Measurements from ENCODE around the gene IPCEF1.
"Not testable (repeated sequence)": the region's sequence is repeated elsewhere in the genome, so short reads cannot be mapped to it uniquely, and the experiment has no call there.

The IPCEF1 gene

GRCh38 chr6:154242617-154243357 lies 113.8 kb downstream of the IPCEF1 start:
- no peak for DNase-seq

DNA sequence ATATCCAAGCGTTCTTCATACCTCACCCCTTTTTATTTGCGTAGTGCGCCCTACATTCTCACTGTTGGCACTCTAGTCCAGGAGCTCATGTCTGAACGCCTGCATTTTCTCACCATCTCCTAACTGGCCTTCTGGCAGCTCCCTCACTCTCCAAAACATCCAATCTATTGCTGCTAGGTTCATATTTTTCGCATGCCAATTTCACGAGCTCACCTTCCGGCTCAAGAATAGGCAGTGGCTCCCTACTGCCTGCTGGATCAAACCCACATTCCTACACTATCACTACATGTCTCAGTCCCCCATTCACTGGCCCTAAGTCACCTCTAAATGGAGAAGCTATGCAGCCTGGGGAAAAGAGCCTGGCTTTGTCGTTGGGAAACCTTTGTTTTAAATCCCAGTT lies 115.0 kb downstream of the IPCEF1 start:
- DNase-seq = no peak

- not testable (repeated sequence) for DNase-seq
Measured at GRCh38 chr6:154241061-154241460, 115.5 kb downstream of the IPCEF1 start.

DNA sequence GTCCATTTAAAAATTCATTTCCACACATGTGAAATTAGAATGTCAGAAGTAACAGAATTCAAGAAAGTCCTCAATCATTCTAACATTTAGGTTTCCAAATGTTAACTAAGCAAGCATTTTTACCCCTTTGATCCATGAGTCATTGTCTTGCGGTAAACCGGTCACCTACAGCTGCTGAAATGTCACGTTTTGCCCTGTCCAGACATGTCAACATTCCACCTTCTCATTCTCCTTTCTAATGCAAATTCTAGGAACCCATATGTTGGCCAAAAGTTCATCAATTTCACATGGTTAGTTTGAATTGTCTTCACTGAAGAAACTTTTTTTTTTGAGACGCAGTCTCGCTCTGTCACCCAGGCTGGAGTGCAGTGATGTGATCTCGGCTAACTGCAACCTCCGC lies 117.2 kb downstream of the IPCEF1 start:
- no peak for DNase-seq

DNA sequence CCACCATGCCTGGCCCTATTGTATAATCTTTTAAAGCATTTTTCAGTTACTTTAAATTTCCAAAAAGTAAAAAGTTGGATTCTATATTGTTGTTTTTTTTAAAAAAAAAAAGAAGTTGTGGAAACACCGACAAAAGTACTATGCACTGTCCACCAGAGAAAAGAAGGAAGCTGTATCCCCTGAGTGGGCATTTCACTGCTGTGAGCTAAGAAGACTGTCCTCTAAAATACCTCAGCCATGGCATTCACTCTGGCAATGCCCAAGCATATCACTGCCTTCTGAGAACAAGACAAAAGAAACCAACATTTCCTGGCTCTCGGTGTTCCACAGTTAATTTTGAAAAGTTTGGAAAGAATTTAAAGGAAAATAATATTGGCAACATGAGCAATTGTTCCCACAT lies 117.8 kb downstream of the IPCEF1 start:
- DNase-seq = no peak

DNA sequence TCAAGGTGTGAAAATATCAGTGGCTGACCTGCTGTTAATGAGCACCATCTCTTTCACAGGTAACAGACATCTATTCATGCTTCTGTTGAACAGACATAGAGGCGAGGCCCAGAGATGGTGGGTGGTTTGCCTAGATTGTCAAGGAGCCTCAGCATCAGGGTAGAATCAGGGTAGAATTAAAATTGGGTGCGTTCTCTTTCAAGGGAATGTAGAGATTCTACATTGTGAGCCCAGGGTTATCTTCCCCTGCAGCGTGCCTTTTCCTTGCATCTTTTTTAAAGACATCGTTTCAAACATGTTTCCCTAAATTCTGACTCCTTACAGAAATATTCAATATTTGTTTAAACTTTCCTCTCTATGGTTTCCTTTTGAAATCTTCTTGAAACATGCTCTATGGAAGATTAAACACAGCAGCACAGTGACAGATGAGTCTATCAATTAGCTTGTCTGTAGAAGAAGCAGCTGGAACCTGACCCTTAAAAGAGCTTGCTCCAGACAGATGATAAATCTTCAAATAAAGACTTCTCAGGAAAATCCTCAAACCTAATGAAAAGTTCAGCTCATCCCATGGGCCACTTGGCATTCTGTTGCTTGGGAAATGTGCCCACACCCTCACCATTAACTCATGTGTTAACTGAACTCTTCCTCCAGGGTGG lies 119.8 kb downstream of the IPCEF1 start:
- DNase-seq = no peak

DNA sequence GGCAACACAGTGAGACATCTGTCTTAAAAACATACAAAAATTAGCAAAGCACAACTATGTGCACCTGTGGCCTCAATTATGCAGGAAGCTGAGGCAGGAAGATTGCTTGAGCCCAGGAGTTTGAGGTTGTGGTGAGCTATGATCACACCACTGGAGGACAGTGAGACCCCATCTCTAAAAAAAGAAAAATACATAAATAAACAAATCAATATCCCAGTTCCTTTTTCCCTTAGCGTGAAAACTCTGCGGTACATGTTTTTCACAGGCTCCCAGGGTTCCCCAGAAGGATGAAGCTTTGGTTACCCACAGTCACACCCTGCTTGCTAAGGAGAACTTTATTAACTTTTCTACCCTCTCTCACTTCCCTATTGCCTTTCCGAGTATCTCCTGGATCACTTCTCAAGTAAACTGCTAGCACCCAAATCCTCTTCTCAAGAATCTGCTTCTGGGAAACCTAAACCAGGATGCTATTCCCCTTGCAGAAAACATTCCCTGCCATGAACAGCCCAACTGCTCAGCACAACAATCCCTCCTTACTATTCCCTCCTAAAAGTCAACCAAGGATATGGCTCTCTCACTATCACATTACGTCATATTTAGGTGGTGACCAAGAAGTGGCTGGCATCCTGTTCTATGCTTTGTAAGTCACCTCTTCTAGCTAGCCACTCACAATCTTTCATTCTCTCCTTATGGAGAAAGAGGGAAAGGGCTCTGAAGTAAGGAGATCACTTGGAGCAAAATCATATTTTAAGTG lies 122.4 kb downstream of the IPCEF1 start:
- DNase-seq = no peak

DNA sequence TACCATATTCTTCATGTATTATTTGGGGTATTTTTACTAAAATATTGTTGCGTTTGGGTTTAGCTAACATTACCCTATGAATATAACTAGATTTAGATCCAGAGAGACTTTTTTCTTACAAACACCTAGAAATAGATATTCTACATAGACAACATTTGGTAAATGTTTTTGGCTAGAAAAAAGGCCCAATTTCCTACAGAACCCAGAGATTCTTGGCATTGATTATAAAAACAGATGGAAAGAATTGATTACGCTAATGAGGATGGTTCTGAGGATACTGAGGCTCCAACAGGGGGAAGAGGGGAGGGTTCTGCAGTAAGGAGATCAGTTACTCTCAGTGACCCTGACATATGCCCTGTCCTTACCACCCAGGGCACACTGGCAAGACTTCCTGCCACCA lies 123.2 kb downstream of the IPCEF1 start:
- DNase-seq = no peak

DNA sequence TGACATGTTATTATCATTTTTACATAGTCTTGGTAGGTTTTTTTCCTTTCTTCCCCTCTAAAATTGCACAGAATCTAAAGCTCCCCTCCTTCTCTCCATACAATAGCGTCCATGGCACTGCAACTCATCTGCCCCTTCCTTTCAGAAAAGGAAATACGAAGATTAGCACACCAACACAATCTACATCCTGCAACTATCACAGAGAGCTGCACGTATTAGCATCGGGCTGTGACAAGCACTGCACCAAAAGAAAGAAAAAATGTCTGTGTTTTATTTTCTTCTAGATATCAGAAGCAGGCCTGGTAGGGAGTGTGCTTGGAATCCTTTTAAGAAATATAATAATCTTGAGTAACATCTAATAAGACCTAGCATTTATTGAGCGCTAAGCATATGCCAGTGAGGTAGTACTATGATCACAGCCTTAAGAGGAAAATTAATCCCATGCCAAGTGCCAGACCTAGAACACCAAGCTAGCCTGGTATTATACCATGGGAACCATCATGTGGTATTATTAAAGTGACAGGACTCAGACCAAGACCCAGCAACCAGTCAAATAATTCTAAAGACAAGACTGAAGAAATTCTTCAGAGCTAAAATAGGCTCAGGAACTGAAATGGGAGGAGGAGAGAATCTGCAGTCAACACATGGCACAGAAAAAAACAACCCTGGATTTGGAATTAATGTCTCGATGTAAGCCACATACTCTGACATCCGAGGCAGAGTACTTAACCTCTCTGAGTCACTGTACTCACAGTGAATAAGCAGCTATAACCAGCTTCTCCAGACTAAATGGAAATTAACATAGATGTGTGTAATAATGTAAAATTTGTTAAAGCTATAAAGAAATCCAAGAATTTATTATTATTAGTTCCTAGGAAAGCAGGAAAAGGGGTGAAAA lies 124.3 kb downstream of the IPCEF1 start:
- no peak for DNase-seq

DNA sequence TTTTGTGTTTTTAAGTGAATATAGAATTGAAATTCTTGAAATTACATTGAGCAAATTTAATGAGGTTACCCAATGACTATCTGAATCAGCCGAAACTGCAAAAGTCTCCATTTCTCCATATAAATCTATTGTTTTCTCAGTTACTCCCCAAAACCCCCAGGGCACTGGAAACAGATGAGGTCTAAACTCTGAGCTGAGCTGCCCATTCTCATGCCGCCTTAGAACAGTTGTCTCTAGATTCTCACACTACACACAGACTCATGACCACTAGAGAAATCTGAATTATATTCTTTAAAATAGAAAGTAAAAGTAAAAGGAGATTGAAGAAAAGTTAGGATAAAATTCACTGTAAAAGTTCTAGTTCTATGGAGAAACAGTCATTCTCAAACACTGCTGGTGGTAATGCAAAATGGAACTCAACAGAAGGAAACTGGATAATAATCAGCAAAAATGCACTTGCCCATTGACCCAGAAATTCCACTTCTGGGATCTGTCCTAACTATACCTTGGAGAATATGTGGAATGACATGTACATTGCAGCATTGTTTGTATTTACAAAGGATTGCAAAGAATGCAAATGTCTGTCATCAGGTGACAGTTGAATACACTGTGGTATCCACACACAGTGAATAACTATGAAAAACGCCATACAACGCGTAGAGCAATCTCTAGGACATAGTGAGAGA lies 125.5 kb downstream of the IPCEF1 start:
- no peak for DNase-seq

GRCh38 chr6:154230393-154230792 lies 126.2 kb downstream of the IPCEF1 start:
- no peak for DNase-seq

- DNase-seq = no peak
Measured at GRCh38 chr6:154229786-154230185, 126.8 kb downstream of the IPCEF1 start.

DNA sequence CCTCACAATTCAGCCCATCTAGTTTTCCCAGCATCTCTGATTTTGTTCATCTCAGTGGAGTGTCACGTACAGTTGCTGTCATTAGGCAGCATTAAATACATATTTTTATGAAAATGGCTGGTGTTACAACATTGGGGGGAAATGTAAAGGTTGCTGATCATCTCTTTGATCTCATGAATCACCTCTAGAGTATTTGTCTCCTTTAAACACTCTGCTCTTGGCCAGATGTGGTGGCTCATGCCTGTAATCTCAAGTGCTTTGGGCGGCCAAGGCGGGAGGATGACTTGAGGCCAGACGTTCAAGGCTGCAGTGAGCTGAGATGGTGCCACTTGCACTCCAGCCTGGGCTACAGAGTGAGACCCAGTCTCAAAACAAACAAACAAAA lies 128.1 kb downstream of the IPCEF1 start:
- no peak for DNase-seq

GRCh38 chr6:154227862-154228520 lies 128.6 kb downstream of the IPCEF1 start:
- no peak for DNase-seq

GRCh38 chr6:154226461-154226860 lies 130.1 kb downstream of the IPCEF1 start:
- no peak for DNase-seq

GRCh38 chr6:154223296-154223695 lies 133.3 kb downstream of the IPCEF1 start:
- DNase-seq = no peak

GRCh38 chr6:154222716-154223115 lies 133.9 kb downstream of the IPCEF1 start:
- DNase-seq = no peak

GRCh38 chr6:154219250-154219649 lies 137.4 kb downstream of the IPCEF1 start:
- DNase-seq = no peak

DNA sequence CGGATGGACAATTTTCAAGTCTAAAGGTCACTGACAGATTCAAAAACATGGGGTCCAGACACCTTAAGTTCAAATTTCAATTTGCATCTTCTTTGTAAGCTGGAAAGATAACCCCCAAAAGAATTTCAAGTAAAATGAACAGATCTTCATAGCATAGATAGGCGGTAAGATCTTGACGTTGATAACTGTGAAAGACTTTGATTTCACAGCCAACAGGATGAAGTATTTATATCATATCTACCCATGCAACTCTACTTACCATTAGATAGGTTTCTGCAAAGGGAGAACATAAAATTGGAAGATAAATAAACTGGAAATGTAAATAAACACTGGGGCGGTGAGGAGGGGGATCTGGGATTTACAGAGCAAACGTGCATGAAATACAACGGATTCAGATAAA lies 137.8 kb downstream of the IPCEF1 start:
- no peak for DNase-seq

- no peak for DNase-seq
Measured at GRCh38 chr6:154218301-154218700, 138.3 kb downstream of the IPCEF1 start.

- no peak for DNase-seq
Measured at GRCh38 chr6:154213782-154214181, 142.8 kb downstream of the IPCEF1 start.

- DNase-seq = no peak
Measured at GRCh38 chr6:154210678-154211077, 145.9 kb downstream of the IPCEF1 start.
